ENCODE measurements around the gene ATP5PF.

The ATP5PF gene

DNA sequence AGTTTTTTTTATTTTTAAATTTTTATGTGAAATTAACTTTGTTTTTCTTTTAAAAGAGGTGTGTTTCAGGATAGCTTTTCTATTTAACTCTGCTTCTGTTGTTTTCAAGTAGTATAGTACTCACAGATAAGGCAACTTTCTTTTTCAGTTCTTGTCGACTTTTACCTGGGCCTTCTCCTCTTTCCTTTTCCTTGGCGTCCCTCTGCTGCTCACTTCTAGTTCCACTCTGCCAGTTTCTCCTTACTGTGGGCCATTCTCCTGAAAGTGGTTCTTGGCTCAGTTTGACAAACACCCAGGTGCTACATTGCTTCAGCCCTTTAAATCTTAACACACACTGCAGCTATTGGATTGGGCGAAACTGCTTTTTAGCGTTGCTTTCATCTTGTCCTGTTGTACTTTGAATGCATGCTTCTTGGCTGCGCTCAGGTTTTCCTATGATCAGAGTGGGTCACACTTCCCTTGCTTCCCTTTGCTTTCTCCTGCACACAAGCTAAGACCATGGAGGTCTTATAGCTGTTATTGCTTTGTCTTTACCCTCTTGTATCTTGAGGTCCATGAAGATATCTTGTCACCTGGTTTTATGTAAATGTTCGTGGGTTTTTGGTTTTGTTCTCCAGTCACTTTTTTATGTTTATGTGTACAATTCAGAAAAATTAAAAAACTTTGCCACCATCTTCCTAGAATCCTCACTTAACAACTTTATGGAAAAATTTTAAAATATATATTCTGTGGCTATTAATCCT, 21.7 kb upstream of the ATP5PF start:
- Histone ChIP-seq H3K9me3 (ENCODE audit: control insufficient read depth, insufficient read depth, low read depth, low read length) (no peaks in the 10 kb centered on the region), H3K4me3 (ENCODE audit: low read depth, low read length) (no peak overlapping the region), H3K27ac (ENCODE audit: extremely low read depth, low read depth, low read length) (no peak overlapping the region), H3K4me1 (ENCODE audit: control insufficient read depth, insufficient read depth, low read length) (no peaks in the 10 kb centered on the region), H3K36me3 (ENCODE audit: control insufficient read depth in 2 of 2, insufficient read depth in 1 of 2, low read length in 2 of 2) (peaks cover 42 to 68% of the 10 kb centered on the region in 2 experiments)
- CTCF ChIA-PET: interaction anchor here (0.8 kb wide), 1 partner anchor 13 kb away, joined by 3 read pairs; no protein-coding TSS in a partner anchor
- POLR2A ChIA-PET: no interaction called here
- TF ChIP-seq PRDM1 (tag by site-specific recombination; IDR thresholded peaks at IDR 0.05): peak; percentile 69; the same call in 1 of the 2 replicates
- TF ChIP-seq, protein P1, sequence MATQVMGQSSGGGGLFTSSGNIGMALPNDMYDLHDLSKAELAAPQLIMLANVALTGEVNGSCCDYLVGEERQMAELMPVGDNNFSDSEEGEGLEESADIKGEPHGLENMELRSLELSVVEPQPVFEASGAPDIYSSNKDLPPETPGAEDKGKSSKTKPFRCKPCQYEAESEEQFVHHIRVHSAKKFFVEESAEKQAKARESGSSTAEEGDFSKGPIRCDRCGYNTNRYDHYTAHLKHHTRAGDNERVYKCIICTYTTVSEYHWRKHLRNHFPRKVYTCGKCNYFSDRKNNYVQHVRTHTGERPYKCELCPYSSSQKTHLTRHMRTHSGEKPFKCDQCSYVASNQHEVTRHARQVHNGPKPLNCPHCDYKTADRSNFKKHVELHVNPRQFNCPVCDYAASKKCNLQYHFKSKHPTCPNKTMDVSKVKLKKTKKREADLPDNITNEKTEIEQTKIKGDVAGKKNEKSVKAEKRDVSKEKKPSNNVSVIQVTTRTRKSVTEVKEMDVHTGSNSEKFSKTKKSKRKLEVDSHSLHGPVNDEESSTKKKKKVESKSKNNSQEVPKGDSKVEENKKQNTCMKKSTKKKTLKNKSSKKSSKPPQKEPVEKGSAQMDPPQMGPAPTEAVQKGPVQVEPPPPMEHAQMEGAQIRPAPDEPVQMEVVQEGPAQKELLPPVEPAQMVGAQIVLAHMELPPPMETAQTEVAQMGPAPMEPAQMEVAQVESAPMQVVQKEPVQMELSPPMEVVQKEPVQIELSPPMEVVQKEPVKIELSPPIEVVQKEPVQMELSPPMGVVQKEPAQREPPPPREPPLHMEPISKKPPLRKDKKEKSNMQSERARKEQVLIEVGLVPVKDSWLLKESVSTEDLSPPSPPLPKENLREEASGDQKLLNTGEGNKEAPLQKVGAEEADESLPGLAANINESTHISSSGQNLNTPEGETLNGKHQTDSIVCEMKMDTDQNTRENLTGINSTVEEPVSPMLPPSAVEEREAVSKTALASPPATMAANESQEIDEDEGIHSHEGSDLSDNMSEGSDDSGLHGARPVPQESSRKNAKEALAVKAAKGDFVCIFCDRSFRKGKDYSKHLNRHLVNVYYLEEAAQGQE (tag by site-specific recombination; IDR thresholded peaks at IDR 0.05): no peak
- TF ChIP-seq ZNF514 (tag by site-specific recombination; IDR thresholded peaks at IDR 0.05): no peak

DNA sequence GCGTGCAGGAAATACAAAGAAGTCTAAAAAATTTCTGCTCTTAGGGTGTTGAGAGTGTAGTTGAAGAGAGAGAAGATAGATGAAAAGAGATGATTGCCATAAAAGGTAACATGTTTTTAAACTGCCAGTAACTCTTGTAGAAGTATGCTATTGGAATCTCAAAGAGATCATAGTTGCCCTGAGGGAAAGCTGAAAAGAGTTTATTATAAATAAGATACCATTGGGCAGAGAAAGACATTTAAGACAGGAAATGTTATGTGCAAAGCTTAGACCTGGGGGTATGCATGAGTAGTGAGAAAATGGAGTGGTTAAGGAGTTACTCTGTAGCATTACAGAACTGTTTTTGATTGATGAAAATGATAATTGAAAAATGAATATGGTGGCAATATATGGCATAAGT, 17.7 kb upstream of the ATP5PF start:
- TF ChIP-seq ZNF174 (tag by site-specific recombination; IDR thresholded peaks at IDR 0.05) (no peak), ZNF555 (tag by site-specific recombination; conservative IDR thresholded peaks at IDR 0.05) (no peak), ZIC2 (tag by site-specific recombination; IDR thresholded peaks at IDR 0.05) (no peak), ZNF600 (tag by site-specific recombination; IDR thresholded peaks at IDR 0.05) (no peak), SCRT1 (tag by site-specific recombination; IDR thresholded peaks at IDR 0.05; ENCODE audit: borderline replicate concordance) (no peak), ZNF10 (tag by site-specific recombination; IDR thresholded peaks at IDR 0.05) (no peak), ZNF571 (tag by site-specific recombination; IDR thresholded peaks at IDR 0.05) (no peak)
- TF ChIP-seq, protein P2, sequence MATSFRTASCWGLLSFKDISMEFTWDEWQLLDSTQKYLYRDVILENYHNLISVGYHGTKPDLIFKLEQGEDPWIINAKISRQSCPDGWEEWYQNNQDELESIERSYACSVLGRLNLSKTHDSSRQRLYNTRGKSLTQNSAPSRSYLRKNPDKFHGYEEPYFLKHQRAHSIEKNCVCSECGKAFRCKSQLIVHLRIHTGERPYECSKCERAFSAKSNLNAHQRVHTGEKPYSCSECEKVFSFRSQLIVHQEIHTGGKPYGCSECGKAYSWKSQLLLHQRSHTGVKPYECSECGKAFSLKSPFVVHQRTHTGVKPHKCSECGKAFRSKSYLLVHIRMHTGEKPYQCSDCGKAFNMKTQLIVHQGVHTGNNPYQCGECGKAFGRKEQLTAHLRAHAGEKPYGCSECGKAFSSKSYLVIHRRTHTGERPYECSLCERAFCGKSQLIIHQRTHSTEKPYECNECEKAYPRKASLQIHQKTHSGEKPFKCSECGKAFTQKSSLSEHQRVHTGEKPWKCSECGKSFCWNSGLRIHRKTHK (tag by site-specific recombination; IDR thresholded peaks at IDR 0.05): no peak
- TF ChIP-seq, protein P3, sequence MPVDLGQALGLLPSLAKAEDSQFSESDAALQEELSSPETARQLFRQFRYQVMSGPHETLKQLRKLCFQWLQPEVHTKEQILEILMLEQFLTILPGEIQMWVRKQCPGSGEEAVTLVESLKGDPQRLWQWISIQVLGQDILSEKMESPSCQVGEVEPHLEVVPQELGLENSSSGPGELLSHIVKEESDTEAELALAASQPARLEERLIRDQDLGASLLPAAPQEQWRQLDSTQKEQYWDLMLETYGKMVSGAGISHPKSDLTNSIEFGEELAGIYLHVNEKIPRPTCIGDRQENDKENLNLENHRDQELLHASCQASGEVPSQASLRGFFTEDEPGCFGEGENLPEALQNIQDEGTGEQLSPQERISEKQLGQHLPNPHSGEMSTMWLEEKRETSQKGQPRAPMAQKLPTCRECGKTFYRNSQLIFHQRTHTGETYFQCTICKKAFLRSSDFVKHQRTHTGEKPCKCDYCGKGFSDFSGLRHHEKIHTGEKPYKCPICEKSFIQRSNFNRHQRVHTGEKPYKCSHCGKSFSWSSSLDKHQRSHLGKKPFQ (tag by site-specific recombination; IDR thresholded peaks at IDR 0.05): no peak
- TF ChIP-seq, protein P4, sequence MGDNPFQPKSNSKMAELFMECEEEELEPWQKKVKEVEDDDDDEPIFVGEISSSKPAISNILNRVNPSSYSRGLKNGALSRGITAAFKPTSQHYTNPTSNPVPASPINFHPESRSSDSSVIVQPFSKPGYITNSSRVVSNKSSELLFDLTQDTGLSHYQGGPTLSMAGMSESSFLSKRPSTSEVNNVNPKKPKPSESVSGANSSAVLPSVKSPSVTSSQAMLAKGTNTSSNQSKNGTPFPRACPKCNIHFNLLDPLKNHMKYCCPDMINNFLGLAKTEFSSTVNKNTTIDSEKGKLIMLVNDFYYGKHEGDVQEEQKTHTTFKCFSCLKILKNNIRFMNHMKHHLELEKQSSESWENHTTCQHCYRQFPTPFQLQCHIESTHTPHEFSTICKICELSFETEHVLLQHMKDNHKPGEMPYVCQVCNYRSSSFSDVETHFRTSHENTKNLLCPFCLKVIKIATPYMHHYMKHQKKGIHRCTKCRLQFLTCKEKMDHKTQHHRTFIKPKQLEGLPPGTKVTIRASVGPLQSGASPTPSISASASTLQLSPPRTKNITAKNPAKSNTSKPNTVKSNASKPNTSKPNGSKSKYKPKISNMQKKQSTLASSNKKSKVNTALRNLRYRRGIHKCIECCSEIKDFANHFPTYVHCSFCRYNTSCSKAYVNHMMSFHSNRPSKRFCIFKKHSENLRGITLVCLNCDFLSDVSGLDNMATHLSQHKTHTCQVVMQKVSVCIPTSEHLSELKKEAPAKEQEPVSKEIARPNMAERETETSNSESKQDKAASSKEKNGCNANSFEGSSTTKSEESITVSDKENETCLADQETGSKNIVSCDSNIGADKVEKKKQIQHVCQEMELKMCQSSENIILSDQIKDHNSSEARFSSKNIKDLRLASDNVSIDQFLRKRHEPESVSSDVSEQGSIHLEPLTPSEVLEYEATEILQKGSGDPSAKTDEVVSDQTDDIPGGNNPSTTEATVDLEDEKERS (tag by site-specific recombination; IDR thresholded peaks at IDR 0.05): no peak
- TF ChIP-seq, protein P5, sequence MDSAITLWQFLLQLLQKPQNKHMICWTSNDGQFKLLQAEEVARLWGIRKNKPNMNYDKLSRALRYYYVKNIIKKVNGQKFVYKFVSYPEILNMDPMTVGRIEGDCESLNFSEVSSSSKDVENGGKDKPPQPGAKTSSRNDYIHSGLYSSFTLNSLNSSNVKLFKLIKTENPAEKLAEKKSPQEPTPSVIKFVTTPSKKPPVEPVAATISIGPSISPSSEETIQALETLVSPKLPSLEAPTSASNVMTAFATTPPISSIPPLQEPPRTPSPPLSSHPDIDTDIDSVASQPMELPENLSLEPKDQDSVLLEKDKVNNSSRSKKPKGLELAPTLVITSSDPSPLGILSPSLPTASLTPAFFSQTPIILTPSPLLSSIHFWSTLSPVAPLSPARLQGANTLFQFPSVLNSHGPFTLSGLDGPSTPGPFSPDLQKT (IDR thresholded peaks at IDR 0.05; ENCODE audit: borderline replicate concordance, low read depth, low read length): no peak
- no peak overlapping the region for H3K4me3 ChIP-seq (ENCODE audit: low read depth, low read length)

More for the DNA sequence above, 17.7 kb upstream of the ATP5PF start:
- Histone ChIP-seq H3K9me3 (ENCODE audit: control insufficient read depth, insufficient read depth, low read depth, low read length) (no peaks in the 10 kb centered on the region), H3K4me1 (ENCODE audit: control insufficient read depth, insufficient read depth, low read length) (no peaks in the 10 kb centered on the region), H3K36me3 (ENCODE audit: control insufficient read depth in 2 of 2, insufficient read depth in 1 of 2, low read length in 2 of 2) (peaks cover 36 to 56% of the 10 kb centered on the region in 2 experiments), H3K27ac (ENCODE audit: extremely low read depth, low read depth, low read length) (no peak overlapping the region)
- ChIA-PET CTCF (interaction anchor here (0.6 to 1.8 kb wide), 4 partner anchors 49 to 823 kb away, joined by 3 to 6 read pairs (median 4); no protein-coding TSS in a partner anchor), POLR2A (no interaction called here)
